HEK293 (cell line): ENCODE results near the gene ZBTB44.

Experiments used
- CTCF ChIA-PET: fragments of 350-600 bp; formaldehyde crosslinking; extraction: SDS; loops from one replicate; lab custom pipeline; 2021; ENCODE audit warnings: antibody characterized with exemption; lab: Yijun Ruan, JAX
- POLR2A ChIA-PET: fragments of 300-600 bp; formaldehyde crosslinking; extraction: SDS; loops from one replicate; lab custom pipeline; 2020; ENCODE audit warnings: antibody characterized with exemption, inconsistent platforms; lab: Yijun Ruan, JAX
- H3K27ac ChIP-seq: fragments of 200-500 bp; sonication (Bioruptor generic); 2 replicates; pipeline ENCODE4 v1.5.1; 2014; ENCODE audit warnings: low read depth, low read length, control low read depth, inconsistent platforms; ENCODE audit errors: extremely low read depth
- H3K36me3 ChIP-seq, 2 experiments: fragments of 200-500 bp in 1 of 2; sonication (Bioruptor generic) in 1 of 2; 1 replicate in 1 of 2; 2 replicates in 1 of 2; pipeline ENCODE4 v1.5.1; 2014 to 2017; ENCODE audit warnings: inconsistent platforms in 2 of 2, low read length in 2 of 2; ENCODE audit not compliant: control insufficient read depth in 2 of 2, insufficient read depth in 1 of 2
- H3K4me1 ChIP-seq: fragments of 200-500 bp; sonication (Bioruptor generic); 2 replicates; pipeline ENCODE4 v1.5.1; 2014; ENCODE audit warnings: mild to moderate bottlenecking, low read length, inconsistent platforms; ENCODE audit not compliant: control insufficient read depth, insufficient read depth
- H3K4me3 ChIP-seq: 2 replicates; pipeline ENCODE4 v1.5.1; 2011; ENCODE audit warnings: low read depth, mild to moderate bottlenecking, control low read depth, low read length, moderate library complexity
- H3K9me3 ChIP-seq: fragments of 200-500 bp; sonication (Bioruptor generic); 2 replicates; pipeline ENCODE4 v1.5.1; 2014; ENCODE audit warnings: low read depth, low read length, inconsistent platforms; ENCODE audit not compliant: control insufficient read depth, insufficient read depth
- BCL11A ChIP-seq: fragments of 450-650 bp; formaldehyde crosslinking; IDR thresholded peaks from 2 replicates; pipeline ENCODE4 v1.5.1; 2016; ENCODE audit warnings: low read depth, missing biosample characterization, missing genetic modification characterization
- BCL11B ChIP-seq: fragments of 450-650 bp; formaldehyde crosslinking; IDR thresholded peaks from 2 replicates; pipeline ENCODE4 v1.5.1; 2016; ENCODE audit warnings: low read depth, missing biosample characterization, missing genetic modification characterization
- HOXD13 ChIP-seq: sonication (generic); formaldehyde crosslinking; IDR thresholded peaks from 2 replicates; pipeline ENCODE4 v1.8.0; 2022; ENCODE audit warnings: missing genetic modification reagents, borderline replicate concordance
- KLF8 ChIP-seq: fragments of 450-650 bp; formaldehyde crosslinking; IDR thresholded peaks from 2 replicates; pipeline ENCODE4 v1.5.1; 2016; ENCODE audit warnings: missing biosample characterization, missing genetic modification characterization
- OSR2 ChIP-seq: fragments of 450-650 bp; formaldehyde crosslinking; IDR thresholded peaks from 2 replicates; pipeline ENCODE4 v1.5.1; 2016; ENCODE audit warnings: missing biosample characterization, missing genetic modification characterization
- OVOL3 ChIP-seq: fragments of 450-650 bp; formaldehyde crosslinking; IDR thresholded peaks from 2 replicates; pipeline ENCODE4 v1.5.1; 2016; ENCODE audit warnings: missing biosample characterization, missing genetic modification characterization
- PRDM1 ChIP-seq: fragments of 450-650 bp; formaldehyde crosslinking; IDR thresholded peaks from 2 replicates; pipeline ENCODE4; 2016; ENCODE audit warnings: missing biosample characterization, missing genetic modification characterization
- RBAK ChIP-seq: fragments of 450-650 bp; formaldehyde crosslinking; IDR thresholded peaks from 2 replicates; pipeline ENCODE4 v1.5.1; 2016; ENCODE audit warnings: missing biosample characterization, missing genetic modification characterization
- TCF7L2 ChIP-seq: IDR thresholded peaks from 2 replicates; pipeline ENCODE4 v1.6.1; 2011; ENCODE audit warnings: low read depth, mild to moderate bottlenecking, inconsistent platforms, low read length, moderate library complexity, borderline replicate concordance
- YY1 ChIP-seq: fragments of 450-650 bp; formaldehyde crosslinking; IDR thresholded peaks from 2 replicates; pipeline ENCODE4 v1.5.1; 2018; ENCODE audit warnings: missing biosample characterization, missing genetic modification characterization
- ZFP69B ChIP-seq: fragments of 450-650 bp; formaldehyde crosslinking; IDR thresholded peaks from 2 replicates; pipeline ENCODE4 v1.5.1; 2016; ENCODE audit warnings: missing biosample characterization, missing genetic modification characterization
- ZNF146 ChIP-seq: fragments of 450-650 bp; formaldehyde crosslinking; IDR thresholded peaks from 2 replicates; pipeline ENCODE4 v1.5.1; 2016; ENCODE audit warnings: missing biosample characterization, missing genetic modification characterization
- ZNF366 ChIP-seq: fragments of 450-650 bp; formaldehyde crosslinking; conservative IDR thresholded peaks from 2 replicates; pipeline ENCODE4 v1.5.1; 2016; ENCODE audit warnings: missing biosample characterization, missing genetic modification characterization
- ZNF426 ChIP-seq: fragments of 450-650 bp; formaldehyde crosslinking; IDR thresholded peaks from 2 replicates; pipeline ENCODE4 v1.5.1; 2017; ENCODE audit warnings: missing biosample characterization, missing genetic modification characterization, mild to moderate bottlenecking, inconsistent platforms, moderate library complexity
- ZNF513 ChIP-seq: fragments of 450-650 bp; IDR thresholded peaks from 2 replicates; pipeline ENCODE4 v1.5.1; 2018; ENCODE audit warnings: missing biosample characterization, missing genetic modification characterization
- ZNF529 ChIP-seq: fragments of 450-650 bp; formaldehyde crosslinking; IDR thresholded peaks from 2 replicates; pipeline ENCODE4 v1.5.1; 2017; ENCODE audit warnings: missing genetic modification characterization, missing biosample characterization; ENCODE audit not compliant: insufficient replicate concordance
- ZNF548 ChIP-seq: fragments of 450-650 bp; formaldehyde crosslinking; IDR thresholded peaks from 2 replicates; pipeline ENCODE4 v1.5.1; 2016; ENCODE audit warnings: missing biosample characterization, missing genetic modification characterization
- ZNF549 ChIP-seq: fragments of 450-650 bp; IDR thresholded peaks from 2 replicates; pipeline ENCODE4 v1.5.1; 2018; ENCODE audit warnings: missing biosample characterization, missing genetic modification characterization, mild to moderate bottlenecking, inconsistent platforms, moderate library complexity
- ZNF561 ChIP-seq: fragments of 450-650 bp; IDR thresholded peaks from 2 replicates; pipeline ENCODE4 v1.5.1; 2018; ENCODE audit warnings: missing biosample characterization, missing genetic modification characterization, borderline replicate concordance
- ZNF658 ChIP-seq: fragments of 450-650 bp; formaldehyde crosslinking; IDR thresholded peaks from 2 replicates; pipeline ENCODE4; 2016; ENCODE audit warnings: missing biosample characterization, missing genetic modification characterization
- ZNF670 ChIP-seq: fragments of 450-650 bp; formaldehyde crosslinking; IDR thresholded peaks from 2 replicates; pipeline ENCODE4 v1.5.1; 2016; ENCODE audit warnings: missing biosample characterization, missing genetic modification characterization, low read depth
- ZNF776 ChIP-seq: fragments of 450-650 bp; formaldehyde crosslinking; IDR thresholded peaks from 2 replicates; pipeline ENCODE4 v1.5.0; 2017; ENCODE audit warnings: missing biosample characterization, missing genetic modification characterization, borderline replicate concordance
- ZNF830 ChIP-seq: fragments of 450-650 bp; IDR thresholded peaks from 2 replicates; pipeline ENCODE4 v1.5.0; 2018; ENCODE audit warnings: missing biosample characterization, missing genetic modification characterization, low read depth, mild to moderate bottlenecking, moderate library complexity
- TF ChIP-seq, protein P1 (sequence below): fragments of 450-650 bp; formaldehyde crosslinking; IDR thresholded peaks from 2 replicates; pipeline ENCODE4 v1.5.1; 2016; ENCODE audit warnings: missing biosample characterization, missing genetic modification characterization
- TF ChIP-seq, protein P2 (sequence below): fragments of 450-650 bp; formaldehyde crosslinking; IDR thresholded peaks from 2 replicates; pipeline ENCODE4 v1.5.1; 2016; ENCODE audit warnings: missing biosample characterization, missing genetic modification characterization

ZBTB44 gene

GRCh38 chr11:130299978-130300377 lies 14.7 kb downstream of the ZBTB44 start:
- TF ChIP-seq OVOL3 (tag by site-specific recombination): no peak
- TF ChIP-seq ZNF146: peak; percentile 62; the same call in 1 of the 2 replicates
- no peaks in the 10 kb centered on the region for H3K4me1 ChIP-seq
- CTCF ChIA-PET: interaction anchor here (0.6 kb wide), 1 partner anchor 370 kb away, joined by 5 read pairs; no protein-coding TSS in a partner anchor
- H3K27ac ChIP-seq: no peak overlapping the region
- H3K36me3 ChIP-seq: peaks cover 3 to 4% of the 10 kb centered on the region in 2 experiments; a peak in 2 of 3 replicates
- POLR2A ChIA-PET: interaction anchor here (1.5 kb wide), 1 partner anchor 10 kb away, joined by 3 read pairs; no protein-coding TSS in a partner anchor
- no peaks in the 10 kb centered on the region for H3K9me3 ChIP-seq
- H3K4me3 ChIP-seq: no peak overlapping the region

DNA sequence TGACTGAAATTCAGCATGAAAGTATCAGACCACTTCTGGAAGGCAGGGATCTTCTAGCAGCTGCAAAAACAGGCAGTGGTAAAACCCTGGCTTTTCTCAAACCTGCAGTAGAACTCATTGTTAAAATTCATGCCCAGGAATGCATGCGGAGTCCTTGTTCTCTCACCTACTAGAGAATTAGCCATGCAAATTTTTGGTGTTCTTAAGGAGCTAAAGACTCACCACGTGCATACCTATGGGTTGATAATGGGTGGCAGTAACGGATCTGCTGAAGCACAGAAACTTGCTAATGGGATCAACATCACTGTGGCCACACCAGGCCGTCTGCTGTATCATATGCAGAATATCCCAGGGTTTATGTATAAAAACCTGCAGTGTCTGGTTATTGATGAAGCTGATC lies 19.1 kb downstream of the ZBTB44 start:
- ChIA-PET POLR2A (no interaction called here), CTCF (interaction anchor here (0.7 kb wide), 1 partner anchor 14 kb away, joined by 4 read pairs; no protein-coding TSS in a partner anchor)
- TF ChIP-seq ZNF830 (tag by site-specific recombination) (no peak), ZNF548 (tag by site-specific recombination) (no peak), ZNF426 (tag by site-specific recombination) (no peak), ZFP69B (tag by site-specific recombination) (no peak), OSR2 (tag by site-specific recombination) (no peak), ZNF776 (tag by site-specific recombination) (no peak), ZNF561 (tag by site-specific recombination) (no peak), PRDM1 (no peak), ZNF670 (tag by site-specific recombination) (no peak), YY1 (no peak), ZNF658 (no peak), ZNF513 (tag by site-specific recombination) (no peak)
- TF ChIP-seq, protein P1, sequence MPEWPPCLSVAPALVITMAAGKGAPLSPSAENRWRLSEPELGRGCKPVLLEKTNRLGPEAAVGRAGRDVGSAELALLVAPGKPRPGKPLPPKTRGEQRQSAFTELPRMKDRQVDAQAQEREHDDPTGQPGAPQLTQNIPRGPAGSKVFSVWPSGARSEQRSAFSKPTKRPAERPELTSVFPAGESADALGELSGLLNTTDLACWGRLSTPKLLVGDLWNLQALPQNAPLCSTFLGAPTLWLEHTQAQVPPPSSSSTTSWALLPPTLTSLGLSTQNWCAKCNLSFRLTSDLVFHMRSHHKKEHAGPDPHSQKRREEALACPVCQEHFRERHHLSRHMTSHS (tag by site-specific recombination): no peak
- TF ChIP-seq, all 188 proteins: peak for 0

DNA sequence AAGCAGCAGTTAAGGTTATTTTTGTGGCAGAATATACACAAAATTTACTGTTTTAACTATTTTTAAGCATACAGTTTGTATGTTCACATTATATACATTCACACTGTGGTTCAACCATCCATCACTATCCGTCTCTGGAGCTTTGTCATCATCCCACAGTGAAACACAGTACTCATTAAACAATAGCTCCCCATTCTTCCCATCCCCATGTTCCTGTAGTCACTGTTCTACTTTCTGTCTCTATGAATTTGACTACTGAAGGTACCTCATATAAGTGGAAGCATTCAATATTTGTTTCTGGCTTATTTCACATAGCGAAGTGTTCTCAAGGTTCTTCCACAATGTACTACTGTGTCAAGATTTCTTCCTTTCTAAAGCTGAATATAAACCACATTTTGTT lies 32.6 kb downstream of the ZBTB44 start:
- H3K27ac ChIP-seq: no peak overlapping the region
- H3K9me3 ChIP-seq: no peaks in the 10 kb centered on the region
- CTCF ChIA-PET: interaction anchor here (0.6 to 0.7 kb wide), 2 partner anchors 11 to 46 kb away, joined by 3 read pairs; no protein-coding TSS in a partner anchor
- H3K4me3 ChIP-seq: no peak overlapping the region
- no peaks in the 10 kb centered on the region for H3K4me1 ChIP-seq
- POLR2A ChIA-PET: interaction anchor here (0.7 kb wide), 1 partner anchor 134 kb away, joined by 4 read pairs; no protein-coding TSS in a partner anchor
- no peaks in the 10 kb centered on the region for H3K36me3 ChIP-seq
- TF ChIP-seq ZNF513 (tag by site-specific recombination) (no peak), BCL11A (no peak), ZNF561 (tag by site-specific recombination) (no peak), ZNF366 (tag by site-specific recombination) (no peak), ZNF529 (tag by site-specific recombination) (no peak), KLF8 (tag by site-specific recombination) (no peak), TCF7L2 (no peak), RBAK (no peak), ZNF549 (tag by site-specific recombination) (no peak), BCL11B (tag by site-specific recombination) (no peak), HOXD13 (CRISPR knock-in tag) (no peak)
- TF ChIP-seq, protein P2, sequence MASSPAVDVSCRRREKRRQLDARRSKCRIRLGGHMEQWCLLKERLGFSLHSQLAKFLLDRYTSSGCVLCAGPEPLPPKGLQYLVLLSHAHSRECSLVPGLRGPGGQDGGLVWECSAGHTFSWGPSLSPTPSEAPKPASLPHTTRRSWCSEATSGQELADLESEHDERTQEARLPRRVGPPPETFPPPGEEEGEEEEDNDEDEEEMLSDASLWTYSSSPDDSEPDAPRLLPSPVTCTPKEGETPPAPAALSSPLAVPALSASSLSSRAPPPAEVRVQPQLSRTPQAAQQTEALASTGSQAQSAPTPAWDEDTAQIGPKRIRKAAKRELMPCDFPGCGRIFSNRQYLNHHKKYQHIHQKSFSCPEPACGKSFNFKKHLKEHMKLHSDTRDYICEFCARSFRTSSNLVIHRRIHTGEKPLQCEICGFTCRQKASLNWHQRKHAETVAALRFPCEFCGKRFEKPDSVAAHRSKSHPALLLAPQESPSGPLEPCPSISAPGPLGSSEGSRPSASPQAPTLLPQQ (tag by site-specific recombination): no peak

More for the DNA sequence above, 19.1 kb downstream of the ZBTB44 start:
- no peaks in the 10 kb centered on the region; a peak in 1 of 3 replicates for H3K36me3 ChIP-seq
- H3K4me3 ChIP-seq: no peak overlapping the region
- no peaks in the 10 kb centered on the region for H3K9me3 ChIP-seq
- no peak overlapping the region for H3K27ac ChIP-seq
- H3K4me1 ChIP-seq: no peaks in the 10 kb centered on the region
